Esophagus muscularis mucosa (tissue), 4 donors: ENCODE data around the gene CHPF2. TPM values are rescaled to one million over a fixed set of nuclear protein-coding genes. Genes with fewer than 3 reads are reported as not detected.

Experiments
- DNase-seq: peaks from one replicate; pipeline ENCODE4 v3.0.0-alpha.2; 2017; ENCODE audit errors: extremely low spot score
- H3K27ac ChIP-seq, 4 donors: fragments of 200-600 bp; sonication (generic); replicated peaks in 1 of 4; 1 replicate in 3 of 4; 2 replicates in 1 of 4; pipeline ENCODE4 v1.5.1; 2016 to 2019; ENCODE audit warnings: mild to moderate bottlenecking in 1 of 4
- H3K27me3 ChIP-seq, 4 donors: fragments of 200-600 bp; sonication (generic); one replicate each; pipeline versions ENCODE4 v1.5.1 to v1.6.0; 2016 to 2019
- H3K36me3 ChIP-seq, 4 donors: fragments of 200-600 bp; sonication (generic); one replicate each; pipeline ENCODE4 v1.5.1; 2016 to 2019
- H3K4me1 ChIP-seq, 4 donors: fragments of 200-600 bp; sonication (generic); one replicate each; pipeline ENCODE4 v1.5.1; 2016 to 2019
- H3K4me3 ChIP-seq, 4 donors: fragments of 200-600 bp; sonication (generic); 1 replicate in 2 of 4; 2 replicates in 2 of 4; pipeline ENCODE4 v1.5.1; 2016 to 2019; ENCODE audit warnings: mild to moderate bottlenecking in 4 of 4, moderate library complexity in 1 of 4
- H3K9me3 ChIP-seq, 4 donors: fragments of 200-600 bp; sonication (generic); 1 replicate in 3 of 4; 2 replicates in 1 of 4; pipeline ENCODE4 v1.5.1; 2016 to 2019
- EP300 ChIP-seq: sonication (generic); formaldehyde crosslinking; IDR thresholded peaks from one replicate; pipeline ENCODE4 v1.6.1; 2017; ENCODE audit warnings: antibody characterized with exemption
- POLR2A ChIP-seq: fragments of 450-650 bp; IDR thresholded peaks from one replicate; pipeline ENCODE4 v1.6.1; 2017; ENCODE audit warnings: antibody characterized with exemption, moderate library complexity, mild to moderate bottlenecking, low read depth
- POLR2AphosphoS5 ChIP-seq, 2 donors: sonication (generic); formaldehyde crosslinking; IDR thresholded peaks; one replicate each; pipeline ENCODE4 v1.6.1; 2017; ENCODE audit warnings: antibody characterized with exemption in 2 of 2
- WGBS: methylation state at CpG from one replicate; pipeline ENCODE4 v1.1.5; 2018; 5-methylcytosine and 5-hydroxymethylcytosine counted together
- intact Hi-C: fragments of 100-400 bp; cut with DNase I; formaldehyde crosslinking; loops from one replicate; pipeline ENCODE4 v1.15.1; 2023
- total RNA-seq, 4 donors: library from RNA; depleted of rRNA; stranded (reverse); fragments of >200 nt; gene quantifications; one replicate each; pipeline versions ENCODE4 v1.1.0 to v1.2.1, GENCODE V29; 2016
- TF ChIP-seq, protein P1 (sequence below), 3 experiments: fragments of 200-600 bp in 2 of 3; fragments of 450-650 bp in 1 of 3; sonication (generic) in 2 of 3; IDR thresholded peaks; one replicate each; pipeline ENCODE4 v1.5.1; 2017 to 2019; ENCODE audit warnings: antibody characterized with exemption in 3 of 3, mild to moderate bottlenecking in 2 of 3, moderate library complexity in 1 of 3

CHPF2 gene
- total RNA-seq, 4 donors from 2014 or later: 23.7 to 39.4 (median 26.8) TPM

DNA sequence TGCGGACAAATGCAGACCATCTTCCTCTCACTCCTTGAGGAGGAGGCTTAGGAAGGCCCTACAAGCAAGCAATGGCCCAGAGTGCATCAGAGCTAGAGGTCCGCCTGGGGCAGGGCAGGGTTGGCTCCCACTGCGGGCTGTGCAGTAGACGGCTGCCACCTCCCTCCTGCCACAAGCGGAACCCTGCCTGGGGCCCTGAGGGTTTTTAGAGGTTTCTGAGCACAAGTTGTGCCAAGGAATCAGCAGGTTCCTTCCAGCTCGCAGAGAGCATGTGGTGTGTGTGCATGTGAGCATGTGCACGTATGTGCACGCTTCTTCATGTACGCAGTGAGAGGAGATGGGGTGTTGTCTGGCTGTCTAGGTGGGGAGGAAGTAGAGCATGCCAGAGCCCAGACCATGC is 42.1 kb downstream of the CHPF2 start:
- Histone ChIP-seq H3K4me1 (peaks cover 5 to 48% (median 30%) of the 10 kb centered on the region in 4 donors), H3K27me3 (no peaks in the 10 kb centered on the region), H3K36me3 (peaks cover 0 to 4% (median 0%) of the 10 kb centered on the region in 4 donors), H3K4me3 (no peak overlapping the region), H3K9me3 (no peaks in the 10 kb centered on the region), H3K27ac (no peak overlapping the region)
- intact Hi-C loops: no loop called here
- no peak for DNase-seq
- TF ChIP-seq POLR2AphosphoS5 (IDR thresholded peaks at IDR 0.05) (no peak), EP300 (no peak), POLR2A (no peak)
- TF ChIP-seq, protein P1, sequence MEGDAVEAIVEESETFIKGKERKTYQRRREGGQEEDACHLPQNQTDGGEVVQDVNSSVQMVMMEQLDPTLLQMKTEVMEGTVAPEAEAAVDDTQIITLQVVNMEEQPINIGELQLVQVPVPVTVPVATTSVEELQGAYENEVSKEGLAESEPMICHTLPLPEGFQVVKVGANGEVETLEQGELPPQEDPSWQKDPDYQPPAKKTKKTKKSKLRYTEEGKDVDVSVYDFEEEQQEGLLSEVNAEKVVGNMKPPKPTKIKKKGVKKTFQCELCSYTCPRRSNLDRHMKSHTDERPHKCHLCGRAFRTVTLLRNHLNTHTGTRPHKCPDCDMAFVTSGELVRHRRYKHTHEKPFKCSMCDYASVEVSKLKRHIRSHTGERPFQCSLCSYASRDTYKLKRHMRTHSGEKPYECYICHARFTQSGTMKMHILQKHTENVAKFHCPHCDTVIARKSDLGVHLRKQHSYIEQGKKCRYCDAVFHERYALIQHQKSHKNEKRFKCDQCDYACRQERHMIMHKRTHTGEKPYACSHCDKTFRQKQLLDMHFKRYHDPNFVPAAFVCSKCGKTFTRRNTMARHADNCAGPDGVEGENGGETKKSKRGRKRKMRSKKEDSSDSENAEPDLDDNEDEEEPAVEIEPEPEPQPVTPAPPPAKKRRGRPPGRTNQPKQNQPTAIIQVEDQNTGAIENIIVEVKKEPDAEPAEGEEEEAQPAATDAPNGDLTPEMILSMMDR (IDR thresholded peaks at IDR 0.05): no peak
- WGBS: 84% methylated on average over 9 of the region's 9 CpGs

DNA sequence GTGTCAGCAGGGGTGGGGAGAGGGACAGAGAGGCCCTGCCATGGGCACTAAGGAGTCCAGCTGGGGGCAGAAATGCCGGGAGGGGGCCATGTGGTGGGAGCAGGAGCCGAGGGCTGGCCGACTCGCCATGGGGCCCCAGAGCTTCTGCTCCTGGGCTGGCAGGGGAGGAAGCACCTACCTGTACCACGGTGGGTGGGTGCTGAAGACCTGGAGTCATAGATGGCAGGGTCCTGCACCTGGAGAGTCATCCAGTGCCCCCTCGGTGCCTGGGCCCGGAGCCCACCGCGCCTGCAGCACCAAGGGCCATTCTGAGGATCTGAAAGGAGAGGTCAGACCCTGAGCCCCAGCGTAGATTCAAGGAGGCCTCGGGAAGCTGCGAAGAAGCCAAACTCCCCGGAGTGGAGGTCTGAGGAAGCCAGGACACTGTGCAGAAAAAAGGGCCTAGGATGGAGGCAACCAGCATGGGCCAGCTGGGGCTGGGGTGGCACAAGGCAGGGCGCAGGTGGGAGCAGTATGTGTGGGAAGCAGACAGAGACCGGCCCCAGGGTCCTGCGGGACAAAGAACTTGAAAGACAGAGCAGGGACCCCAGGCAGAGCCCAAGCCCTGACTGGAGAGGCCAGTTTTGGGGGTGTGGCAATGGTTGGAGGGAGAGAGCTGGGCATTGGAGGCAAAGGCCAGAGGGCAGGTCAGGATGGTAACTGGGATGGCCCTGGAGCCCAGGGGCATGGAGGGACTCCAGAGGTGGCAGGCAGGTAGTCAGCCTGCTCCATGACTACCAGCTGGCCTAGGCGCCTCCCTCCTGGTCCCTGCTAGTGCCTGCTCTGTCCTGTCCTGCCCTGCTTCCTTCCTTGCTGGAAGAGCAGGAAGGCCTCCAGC is 42.9 kb downstream of the CHPF2 start:
- no peak for DNase-seq
- Histone ChIP-seq H3K9me3 (no peaks in the 10 kb centered on the region), H3K36me3 (no peaks in the 10 kb centered on the region), H3K27ac (no peak overlapping the region), H3K27me3 (no peaks in the 10 kb centered on the region), H3K4me3 (no peak overlapping the region), H3K4me1 (peaks cover 5 to 48% (median 30%) of the 10 kb centered on the region in 4 donors)
- TF ChIP-seq POLR2AphosphoS5 (IDR thresholded peaks at IDR 0.05): no peak
- TF ChIP-seq POLR2A: no peak
- TF ChIP-seq, protein P1 (IDR thresholded peaks at IDR 0.05): no peak
- TF ChIP-seq EP300: no peak
- intact Hi-C loops: no loop called here
- 84% methylated on average over 17 of the region's 17 CpGs for WGBS

DNA sequence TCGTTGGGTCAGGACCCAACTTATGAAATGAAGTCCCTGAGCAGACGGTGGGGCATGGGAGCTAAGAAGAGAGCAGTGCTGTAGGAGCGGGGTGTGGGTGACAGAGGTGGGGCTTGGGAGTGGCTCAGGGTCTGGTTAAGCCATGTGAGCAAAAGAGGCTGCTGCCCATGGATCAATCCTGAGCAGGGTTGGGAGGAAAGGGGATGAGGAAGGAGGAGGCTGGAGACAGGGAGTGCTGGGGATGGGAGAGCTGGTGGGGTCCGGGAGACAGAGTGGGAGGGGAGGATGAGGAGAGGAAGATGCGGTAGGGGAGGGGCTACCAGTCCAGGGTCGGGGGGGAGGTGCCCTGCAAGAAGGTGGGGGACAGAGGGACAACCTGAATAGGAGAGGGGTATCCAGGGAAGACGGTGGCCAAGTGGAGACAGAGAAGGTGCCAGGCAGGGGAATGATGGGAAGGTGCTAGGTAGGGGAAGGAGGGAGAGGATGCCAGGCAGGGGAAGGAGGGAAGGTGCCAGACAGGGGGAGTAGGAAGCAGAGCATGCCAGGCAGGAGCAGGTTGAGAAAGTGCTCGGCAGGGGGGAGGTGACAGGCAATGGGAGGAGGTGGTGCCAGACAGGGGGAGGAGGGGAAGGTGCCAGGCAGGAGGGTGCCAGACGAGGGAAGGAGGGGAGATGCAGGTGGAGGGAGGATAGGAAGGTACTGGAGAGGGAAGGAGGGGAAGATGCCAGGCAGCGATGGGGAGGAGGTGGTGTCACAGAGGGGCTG is 43.7 kb downstream of the CHPF2 start:
- Histone ChIP-seq H3K9me3 (no peaks in the 10 kb centered on the region), H3K4me1 (peaks cover 5 to 48% (median 30%) of the 10 kb centered on the region in 4 donors), H3K4me3 (peak overlapping the region; percentile 49 to 71 (median 54)), H3K36me3 (no peaks in the 10 kb centered on the region), H3K27ac (peak overlapping the region in 2 of 4 donors; percentile 33 to 45), H3K27me3 (no peaks in the 10 kb centered on the region)
- WGBS: 31% methylated on average over 10 of the region's 10 CpGs
- intact Hi-C loops: no loop called here
- TF ChIP-seq, protein P1 (IDR thresholded peaks at IDR 0.05): no peak
- TF ChIP-seq POLR2AphosphoS5 (IDR thresholded peaks at IDR 0.05) (no peak), POLR2A (no peak), EP300 (no peak)
- DNase-seq: no peak

DNA sequence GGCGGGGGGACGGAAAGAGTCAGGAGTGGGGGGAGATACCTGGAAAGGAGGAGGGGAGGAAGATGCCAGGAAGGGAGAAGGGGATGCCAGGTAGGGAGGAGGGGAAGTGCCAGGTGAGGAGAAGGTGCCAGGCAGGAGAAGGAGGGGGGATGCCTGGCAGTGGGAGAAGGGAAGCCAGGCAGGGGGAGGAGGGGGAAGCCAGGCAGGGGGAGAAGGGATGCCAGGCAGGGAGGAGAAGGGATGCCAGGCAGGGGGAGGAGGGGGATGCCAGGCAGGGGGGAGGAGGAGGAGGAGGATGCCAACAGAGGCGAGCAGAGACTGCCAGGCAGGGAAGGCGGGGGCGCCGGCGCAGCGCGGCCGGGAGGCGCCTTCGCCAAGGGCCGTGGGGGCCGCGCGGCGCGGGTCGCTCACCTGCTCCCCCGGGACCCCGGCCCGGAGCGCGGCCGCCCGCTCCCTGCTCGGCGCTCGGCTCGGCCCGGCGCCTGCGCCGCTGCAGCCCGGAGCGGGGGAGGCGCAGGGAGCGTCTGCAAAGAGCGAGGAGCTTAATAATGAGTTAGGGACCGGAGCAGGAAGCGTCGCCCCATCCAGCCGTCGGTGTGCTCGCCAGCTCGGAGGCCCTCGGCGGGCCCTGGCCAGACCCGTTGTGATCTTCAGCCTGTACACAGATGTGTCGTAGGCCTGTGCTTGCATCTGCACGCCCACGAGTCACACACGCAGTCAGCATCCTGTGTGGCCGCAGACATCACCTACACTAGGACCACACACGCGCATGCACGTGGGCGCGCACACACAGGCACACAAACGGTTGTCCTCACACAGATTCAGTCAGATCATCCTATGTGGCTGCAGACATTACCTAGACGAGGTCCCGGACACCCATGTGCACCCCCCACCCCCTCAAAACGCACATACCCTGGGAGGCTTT is 44.6 kb downstream of the CHPF2 start:
- 7% methylated on average over 17 of the region's 63 CpGs for WGBS
- intact Hi-C loops: no loop called here
- H3K36me3 ChIP-seq: no peaks in the 10 kb centered on the region
- H3K27ac ChIP-seq: peak overlapping the region; percentile 29 to 52 (median 39)
- TF ChIP-seq, protein P1 (IDR thresholded peaks at IDR 0.05): no peak
- TF ChIP-seq POLR2AphosphoS5 (IDR thresholded peaks at IDR 0.05): peak; percentile 9 to 13
- TF ChIP-seq POLR2A: no peak
- no peak for TF ChIP-seq EP300
- no peaks in the 10 kb centered on the region for H3K27me3 ChIP-seq
- peak overlapping the region; percentile 49 to 71 (median 54) for H3K4me3 ChIP-seq
- DNase-seq: no peak
- H3K9me3 ChIP-seq: no peaks in the 10 kb centered on the region
- peaks cover 5 to 44% (median 26%) of the 10 kb centered on the region in 4 donors for H3K4me1 ChIP-seq
